ENCODE data around the gene LAPTM5.

The LAPTM5 gene

GRCh38 chr1:30755746-30756145 lies 1.8 kb downstream of the LAPTM5 start:
- no peak for DNase-seq (ENCODE audit: low spot score)

- DNase-seq (ENCODE audit: low spot score): no peak
Measured at GRCh38 chr1:30755334-30755733, 2.2 kb downstream of the LAPTM5 start.

DNA sequence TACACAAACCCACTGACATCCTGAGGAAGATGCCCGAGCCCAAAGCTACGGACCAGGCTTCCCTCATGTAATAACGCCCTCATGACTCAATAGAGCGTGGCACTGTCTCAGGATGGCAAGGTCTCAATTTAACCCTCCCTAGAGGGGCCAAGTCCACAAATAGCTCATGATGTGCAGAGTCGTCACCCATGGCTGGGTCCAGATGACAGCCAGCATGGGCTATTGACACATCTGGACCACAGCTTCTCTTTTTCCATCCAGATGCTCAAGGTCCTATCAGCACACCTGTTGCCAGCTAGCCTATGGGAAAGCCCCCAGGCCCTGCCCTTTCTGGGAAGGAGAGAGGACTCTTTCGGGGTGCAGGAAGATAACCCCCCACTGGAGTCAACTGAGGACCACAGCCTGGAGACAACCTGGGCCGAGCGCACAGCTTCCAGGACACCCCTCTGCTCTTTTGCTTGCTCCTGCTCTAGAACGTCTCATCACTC lies 2.8 kb downstream of the LAPTM5 start:
- DNase-seq (ENCODE audit: low spot score): no peak

DNA sequence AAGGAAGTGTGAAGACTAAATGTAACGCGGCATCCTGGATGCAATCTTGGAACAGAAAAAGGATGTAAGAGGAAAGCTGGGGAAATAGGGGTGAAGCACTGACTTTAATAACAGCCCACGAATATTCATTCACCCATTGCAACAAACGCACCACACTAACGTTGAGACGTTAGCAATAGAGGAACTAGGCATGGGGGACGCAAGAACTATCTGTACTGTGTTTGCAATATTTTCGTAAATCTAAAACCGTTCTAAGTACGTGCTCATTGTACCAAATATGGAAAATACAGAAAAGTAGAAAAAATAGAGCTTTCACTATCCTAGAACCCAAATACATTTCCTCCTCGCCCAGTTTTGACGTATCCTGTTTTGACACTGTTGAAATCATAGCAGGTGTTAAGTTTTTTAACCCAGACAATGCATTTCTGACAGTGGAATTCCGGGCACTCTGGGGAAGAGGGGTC lies 3.9 kb downstream of the LAPTM5 start:
- no peak for DNase-seq (ENCODE audit: low spot score)

DNA sequence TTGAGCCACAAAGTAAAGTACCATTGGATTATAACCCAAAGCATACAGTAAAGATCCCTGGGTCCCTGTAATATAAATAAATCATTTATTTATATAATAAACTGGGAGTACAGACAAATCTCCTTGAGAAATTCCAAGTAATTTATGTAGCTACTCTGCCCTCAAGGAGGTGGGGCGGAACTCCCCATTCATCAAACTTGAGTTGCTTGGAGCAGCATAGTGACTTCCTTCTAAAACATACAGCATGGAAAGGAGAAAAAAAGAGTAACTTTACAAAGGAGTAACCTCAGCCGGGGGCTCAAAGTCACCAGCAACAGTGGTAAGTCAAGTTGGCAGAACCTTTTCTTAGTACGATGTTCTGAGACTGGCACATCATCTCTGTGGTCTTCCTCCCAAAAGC lies 4.5 kb downstream of the LAPTM5 start:
- DNase-seq (ENCODE audit: low spot score): no peak

DNA sequence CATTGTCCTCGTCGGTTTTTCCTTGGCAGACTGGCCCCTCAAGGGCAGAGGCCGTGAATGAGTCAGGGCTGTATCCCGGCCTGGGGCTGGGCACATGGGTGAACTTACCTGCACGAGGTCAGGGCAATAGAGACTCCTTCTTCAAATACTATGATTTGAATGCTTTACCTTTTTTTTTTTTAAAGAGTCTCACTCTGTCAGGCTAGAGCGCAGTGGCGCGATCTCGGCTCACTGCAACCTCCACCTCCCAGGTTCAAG lies 5.0 kb downstream of the LAPTM5 start:
- no peak for DNase-seq (ENCODE audit: low spot score)

- DNase-seq (ENCODE audit: low spot score): no peak
Measured at GRCh38 chr1:30751830-30752650, 5.5 kb downstream of the LAPTM5 start.

DNA sequence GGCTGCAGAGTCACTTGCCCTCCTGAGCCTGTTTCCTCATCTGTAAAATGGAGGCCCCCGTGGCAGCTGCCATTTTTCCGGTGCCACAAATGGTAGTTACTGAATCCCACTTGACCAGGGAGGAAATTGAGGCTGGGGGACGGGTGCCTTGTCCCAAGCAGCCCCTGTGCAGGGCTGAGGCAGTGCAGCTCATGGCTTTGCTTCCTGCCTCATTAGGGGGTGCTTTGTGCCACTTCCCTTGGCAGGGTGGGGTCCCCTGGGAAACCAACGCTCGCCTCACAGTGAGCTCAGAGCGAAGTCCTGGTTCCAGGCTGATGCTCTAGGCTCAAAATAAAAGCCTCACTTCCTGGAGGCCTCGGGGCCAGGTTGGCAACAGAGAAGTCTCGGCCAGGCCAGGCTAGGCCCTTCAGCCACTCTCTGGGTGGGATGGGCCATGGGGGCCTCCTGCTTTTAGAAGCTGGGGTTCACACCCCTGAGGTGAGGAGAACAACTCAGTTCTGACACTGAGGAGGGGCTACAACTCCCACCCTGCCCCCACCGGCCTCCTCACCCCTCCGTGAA lies 6.8 kb downstream of the LAPTM5 start:
- DNase-seq (ENCODE audit: low spot score): no peak

DNA sequence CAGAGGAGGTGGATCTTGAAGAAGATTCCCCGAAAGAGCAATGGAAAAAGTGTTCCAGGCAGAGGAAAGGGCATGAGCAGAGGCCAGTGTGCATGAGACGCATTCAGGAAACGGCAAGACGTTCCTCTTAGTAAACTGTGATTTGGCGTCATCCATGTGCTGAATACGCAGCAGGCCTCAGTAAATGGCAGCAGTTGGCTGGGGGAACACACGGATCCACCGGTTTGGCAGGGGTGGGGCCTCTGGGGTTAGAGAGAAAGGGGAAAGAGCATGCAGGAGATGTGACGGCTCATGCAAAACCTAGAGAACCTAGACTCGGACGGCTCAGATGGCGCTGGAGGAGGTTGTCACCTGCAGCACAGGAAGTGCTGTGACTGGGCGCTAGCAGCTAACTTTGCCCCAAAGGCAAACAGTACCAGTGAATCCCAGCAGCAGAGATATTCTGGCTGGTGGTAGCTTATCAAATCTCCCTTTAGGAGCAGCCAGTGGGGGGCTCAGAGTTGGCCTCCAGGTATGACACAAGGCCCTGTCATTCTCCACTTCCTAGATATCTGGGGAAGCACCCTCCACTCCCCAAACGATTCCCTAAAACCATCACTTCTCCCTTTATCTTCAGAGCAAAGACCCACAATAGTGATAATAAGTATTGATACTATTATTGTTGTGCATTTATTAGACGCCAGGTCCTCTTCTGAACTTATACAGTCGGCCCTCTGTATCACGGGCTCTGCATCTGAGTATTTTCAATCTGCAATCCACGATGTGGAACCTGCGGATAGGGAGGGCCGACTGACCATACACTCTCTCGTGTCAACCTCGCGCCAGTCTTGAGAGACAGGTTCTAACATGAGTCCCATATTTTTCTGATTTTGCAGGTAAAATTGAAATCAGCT lies 7.6 kb downstream of the LAPTM5 start:
- no peak for DNase-seq (ENCODE audit: low spot score)

DNA sequence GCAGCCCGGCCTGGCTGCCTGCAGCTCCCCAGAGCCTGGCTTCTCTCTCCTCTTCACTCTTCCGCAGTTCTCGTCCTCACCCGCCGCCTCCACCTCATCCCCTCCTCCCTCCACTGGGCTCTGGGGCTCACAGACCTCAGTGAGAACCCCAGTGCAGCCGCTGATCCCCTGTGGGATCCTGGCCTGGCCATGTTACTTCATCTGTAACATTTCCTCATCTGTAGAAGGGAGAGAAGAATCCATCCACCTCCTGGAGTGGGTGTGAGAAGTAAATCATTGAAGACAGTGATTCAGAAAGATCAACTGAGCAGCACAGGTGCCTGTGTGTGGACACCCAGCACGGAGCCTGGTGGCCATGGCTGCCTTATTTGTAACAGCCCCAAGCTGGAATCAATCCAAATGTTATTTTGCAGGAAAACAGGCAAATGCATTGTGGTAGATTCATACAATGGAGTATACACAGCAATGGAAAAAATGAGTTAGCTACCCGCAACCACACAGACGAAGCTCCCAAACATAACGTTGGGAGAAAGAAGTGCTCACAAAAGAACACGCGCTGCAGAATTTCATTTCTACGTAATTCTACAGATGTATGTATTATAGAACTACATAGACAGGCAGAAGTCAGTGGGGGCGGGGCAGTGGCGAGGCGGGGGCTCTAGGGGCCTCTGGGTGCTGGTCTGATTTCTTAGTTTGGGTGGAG lies 8.7 kb downstream of the LAPTM5 start:
- peak; percentile 89 for DNase-seq (ENCODE audit: low spot score)

DNA sequence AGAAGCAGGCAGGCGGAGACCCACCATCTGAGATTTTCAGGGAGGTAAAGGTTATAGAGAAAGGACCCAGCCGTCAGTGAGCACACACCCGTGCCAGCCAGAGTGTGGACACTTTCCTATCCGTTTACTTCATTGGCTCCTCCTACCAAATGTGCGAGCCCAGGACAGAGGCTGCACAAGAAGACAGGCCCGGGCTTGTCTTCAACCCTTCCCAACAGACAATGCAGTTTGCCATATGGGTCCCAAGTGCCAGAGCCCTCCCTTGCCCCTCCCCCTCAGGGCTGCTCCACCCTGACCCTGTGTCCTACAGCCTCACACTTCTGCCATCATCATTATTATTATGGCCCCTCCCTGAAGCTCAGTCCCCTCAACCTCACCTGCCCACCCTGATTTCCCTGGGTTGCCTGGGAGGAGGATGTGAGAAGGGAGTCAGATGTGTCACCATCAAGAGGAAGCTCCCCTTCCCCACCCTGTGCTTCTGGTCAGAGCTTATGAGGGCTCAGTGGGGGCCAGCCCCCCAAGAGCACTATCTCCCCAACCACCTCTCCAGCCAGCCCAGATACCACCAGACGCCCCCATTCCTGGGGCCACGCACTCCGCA lies 9.4 kb downstream of the LAPTM5 start:
- peak; percentile 86 for DNase-seq (ENCODE audit: low spot score)

DNA sequence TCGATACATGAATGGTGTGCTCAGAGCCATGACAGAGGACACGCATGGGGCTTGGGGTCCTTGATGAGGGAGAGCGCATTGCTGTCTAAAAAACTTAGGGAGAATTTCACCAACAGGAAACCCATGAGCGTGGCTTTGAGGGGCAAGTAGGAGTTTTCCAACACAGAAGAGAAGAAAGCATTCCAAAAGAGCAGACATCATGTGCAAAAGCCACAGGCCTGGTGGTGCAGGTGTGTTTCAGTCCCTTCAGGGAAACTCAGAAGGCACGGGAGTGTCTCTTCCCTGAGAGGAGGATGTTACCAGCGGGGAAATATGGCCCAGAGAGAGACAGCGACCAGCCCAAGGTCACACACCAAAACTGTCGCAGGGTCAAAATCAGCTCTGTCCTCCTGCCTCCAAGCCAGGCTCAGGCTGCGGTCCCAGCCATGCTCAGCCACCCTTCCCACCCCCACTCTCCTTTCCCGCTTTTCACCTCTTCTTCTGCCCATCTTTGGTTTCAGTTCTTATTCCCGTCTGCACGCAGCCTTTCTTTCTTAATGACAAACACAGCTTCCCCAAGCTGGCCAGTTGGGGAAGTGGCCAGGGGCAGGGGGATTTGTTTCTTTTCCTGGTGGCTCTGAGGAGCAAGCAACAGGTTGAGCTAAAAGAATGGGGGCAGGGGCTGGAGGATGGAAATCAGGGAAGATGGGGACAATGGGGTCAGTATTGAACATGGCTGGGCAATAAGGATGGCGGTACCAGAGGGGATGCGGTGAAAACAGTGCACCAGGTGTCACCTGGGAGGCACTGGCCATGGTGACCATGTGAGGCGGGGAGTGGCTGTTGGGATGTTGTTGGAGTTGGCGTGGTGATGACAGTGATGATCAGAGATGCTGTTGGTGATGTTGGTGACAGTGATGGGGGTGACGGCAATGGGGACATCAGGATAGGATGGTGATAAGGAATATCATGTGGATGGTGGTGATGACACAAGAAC lies 10.3 kb downstream of the LAPTM5 start:
- no peak for DNase-seq (ENCODE audit: low spot score)

GRCh38 chr1:30746212-30747032 lies 11.2 kb downstream of the LAPTM5 start:
- no peak for DNase-seq (ENCODE audit: low spot score)

DNA sequence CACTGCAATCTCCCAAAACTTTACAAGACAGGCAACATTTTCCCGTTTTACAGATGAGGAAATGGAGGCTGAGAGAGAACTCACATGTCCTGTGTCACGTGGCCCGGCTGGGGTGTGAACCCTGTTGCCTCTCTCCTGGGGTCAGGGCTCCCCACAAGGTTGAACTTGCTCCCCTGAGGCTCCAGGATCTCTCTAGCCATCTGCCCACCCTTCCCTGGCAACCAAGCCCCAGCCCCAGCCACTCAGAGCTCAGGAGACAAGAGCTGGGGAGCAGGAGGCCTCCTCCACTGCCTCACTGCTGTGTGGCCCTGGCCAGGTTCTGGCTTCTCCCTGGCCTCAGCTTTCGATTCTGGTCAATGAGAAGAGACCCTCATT lies 11.8 kb downstream of the LAPTM5 start:
- DNase-seq (ENCODE audit: low spot score): no peak

DNA sequence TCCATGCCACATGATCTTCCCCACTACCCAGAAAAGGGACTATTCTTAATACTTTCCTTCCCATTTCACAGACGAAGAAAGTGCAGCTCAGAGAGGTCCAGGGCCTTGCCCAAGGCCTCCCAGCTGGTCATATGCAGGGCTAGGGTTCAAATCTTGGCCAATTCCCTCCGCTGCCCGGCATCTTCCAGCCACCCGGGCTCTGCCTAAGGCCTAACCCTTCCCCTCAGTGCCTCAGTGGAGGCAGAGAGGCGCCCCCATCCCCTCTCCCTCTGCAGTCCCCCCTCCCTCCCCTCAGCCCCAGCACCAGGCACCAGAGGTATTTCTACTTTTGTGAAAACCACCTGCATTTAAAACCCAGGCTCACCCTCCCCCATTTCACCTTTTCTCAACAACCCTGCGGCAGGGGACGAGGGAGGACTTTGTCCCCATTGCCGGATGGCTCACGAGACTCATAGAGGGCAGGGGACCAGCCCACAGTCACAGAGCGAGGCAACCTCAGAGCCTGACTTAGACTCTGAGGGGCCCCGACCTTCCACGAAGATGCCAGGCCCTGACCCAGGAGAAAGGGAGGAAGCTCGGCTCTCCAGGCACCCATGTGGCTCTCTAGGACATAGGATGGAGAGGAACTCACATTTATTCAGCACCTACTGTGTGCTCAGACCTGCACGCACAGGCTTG lies 12.3 kb downstream of the LAPTM5 start:
- DNase-seq (ENCODE audit: low spot score): no peak

DNA sequence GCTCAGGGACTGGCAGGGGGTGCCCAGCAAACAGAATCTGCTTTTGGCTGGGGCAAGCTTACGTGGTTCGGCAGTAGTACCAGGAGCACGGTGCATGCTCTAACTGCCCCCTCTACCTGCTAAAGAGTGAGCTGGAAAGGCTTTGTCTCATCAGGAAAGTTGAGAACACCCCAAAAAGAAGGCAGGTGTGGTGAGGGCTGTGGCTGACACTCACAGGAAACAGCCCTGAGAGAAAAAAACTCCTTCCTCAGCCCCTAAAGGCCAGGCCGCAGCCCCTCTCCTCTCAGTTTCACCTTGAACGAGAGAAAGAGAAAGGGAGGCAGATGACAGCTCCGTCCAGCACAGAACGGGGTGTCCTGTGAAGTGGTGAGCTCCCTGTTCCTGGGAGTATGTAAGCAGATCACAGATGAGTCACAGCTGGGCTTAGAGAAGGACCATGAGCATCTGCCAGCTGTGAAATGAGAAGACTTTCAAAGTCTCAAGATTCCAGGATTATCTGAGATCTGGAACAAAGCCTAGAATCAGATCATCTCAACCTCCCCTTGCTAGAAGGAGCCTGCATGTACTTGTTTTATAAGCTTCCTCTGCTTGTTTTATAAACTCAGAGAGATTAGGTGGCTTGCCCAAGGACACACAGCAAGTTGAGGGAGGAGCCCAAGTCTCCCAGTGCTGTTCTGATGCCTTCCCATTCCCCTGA lies 13.4 kb downstream of the LAPTM5 start:
- DNase-seq (ENCODE audit: low spot score): no peak

GRCh38 chr1:30743584-30744059 lies 14.0 kb downstream of the LAPTM5 start:
- DNase-seq (ENCODE audit: low spot score): no peak

- no peak for DNase-seq (ENCODE audit: low spot score)
Measured at GRCh38 chr1:30742963-30743559, 14.5 kb downstream of the LAPTM5 start.
